Astrocyte (in vitro differentiated cells and primary cell): ENCODE measurements around the gene OOSP3. TPM values are rescaled to one million over a fixed set of nuclear protein-coding genes. Genes with fewer than 3 reads are reported as not detected.
"Not testable (repeated sequence)": the region's sequence is repeated elsewhere in the genome, so short reads cannot be mapped to it uniquely, and the experiment has no call there.

Experiments
- DNase-seq: peaks from one replicate; pipeline ENCODE4 v3.0.0-alpha.2; 2010; ENCODE audit warnings: low read depth
- FAIRE-seq: peaks from 2 replicates; lab custom pipeline; 2011; peaks lifted over from hg19 to GRCh38; lab: Jason Lieb, UNC
- H2AFZ ChIP-seq: 2 replicates; pipeline ENCODE4 v1.6.0; 2012; ENCODE audit warnings: low read depth, low read length, inconsistent platforms
- H3K27ac ChIP-seq: 2 replicates; pipeline ENCODE4 v1.5.1; 2011; ENCODE audit warnings: low read depth, low read length, inconsistent platforms
- H3K27me3 ChIP-seq: 2 replicates; pipeline ENCODE4 v1.6.0; 2011; ENCODE audit warnings: low read length, inconsistent platforms; ENCODE audit not compliant: insufficient read depth
- H3K36me3 ChIP-seq: 2 replicates; pipeline ENCODE4 v1.5.1; 2011; ENCODE audit warnings: low read length, inconsistent platforms; ENCODE audit not compliant: insufficient read depth
- H3K4me1 ChIP-seq: 2 replicates; pipeline ENCODE4 v1.5.1; 2011; ENCODE audit warnings: low read length, inconsistent platforms; ENCODE audit not compliant: insufficient read depth
- H3K4me2 ChIP-seq: 2 replicates; pipeline ENCODE4 v1.6.0; 2012; ENCODE audit warnings: low read length, inconsistent platforms
- H3K4me3 ChIP-seq: 2 replicates; pipeline ENCODE4 v1.5.1; 2011; ENCODE audit warnings: low read depth, mild to moderate bottlenecking, low read length, inconsistent platforms; ENCODE audit not compliant: insufficient read depth
- H3K79me2 ChIP-seq: 2 replicates; pipeline ENCODE4 v1.6.0; 2012; ENCODE audit warnings: mild to moderate bottlenecking, low read length, inconsistent platforms; ENCODE audit not compliant: insufficient read depth
- H3K9ac ChIP-seq: 2 replicates; pipeline ENCODE4 v1.6.0; 2012; ENCODE audit warnings: mild to moderate bottlenecking, low read length, inconsistent platforms
- H3K9me3 ChIP-seq: 2 replicates; pipeline ENCODE4 v1.5.1; 2012; ENCODE audit warnings: low read depth, mild to moderate bottlenecking, low read length, inconsistent platforms; ENCODE audit not compliant: insufficient read depth
- H4K20me1 ChIP-seq: 2 replicates; pipeline ENCODE4 v1.6.0; 2012; ENCODE audit warnings: low read length, inconsistent platforms; ENCODE audit not compliant: insufficient read depth
- H3K27ac Mint-ChIP-seq: one replicate; pipeline ENCODE4 v1.8.0; 2021; ENCODE audit warnings: mild to moderate bottlenecking, mixed read lengths; ENCODE audit not compliant: unreplicated experiment
- H3K27me3 Mint-ChIP-seq: one replicate; pipeline ENCODE4 v1.8.0; 2021; ENCODE audit warnings: low read depth, mixed read lengths; ENCODE audit not compliant: unreplicated experiment
- H3K36me3 Mint-ChIP-seq: one replicate; pipeline ENCODE4 v1.8.0; 2021; ENCODE audit warnings: low read depth, mixed read lengths; ENCODE audit not compliant: unreplicated experiment
- H3K4me1 Mint-ChIP-seq: one replicate; pipeline ENCODE4 v1.8.0; 2021; ENCODE audit warnings: low read depth, mixed read lengths; ENCODE audit not compliant: unreplicated experiment
- H3K4me3 Mint-ChIP-seq: one replicate; pipeline ENCODE4 v1.8.0; 2021; ENCODE audit warnings: mild to moderate bottlenecking, moderate library complexity, mixed read lengths; ENCODE audit not compliant: unreplicated experiment
- H3K9me3 Mint-ChIP-seq: one replicate; pipeline ENCODE4 v1.8.0; 2021; ENCODE audit warnings: mild to moderate bottlenecking, mixed read lengths; ENCODE audit not compliant: unreplicated experiment
- CTCF ChIP-seq: IDR thresholded peaks from 2 replicates; pipeline ENCODE4 v1.5.1; 2011; ENCODE audit warnings: low read depth, mild to moderate bottlenecking, inconsistent platforms, low read length, moderate library complexity; ENCODE audit not compliant: insufficient read depth
- EZH2 ChIP-seq: IDR thresholded peaks from 2 replicates; pipeline ENCODE4 v1.6.1; 2012; ENCODE audit warnings: mild to moderate bottlenecking, low read length, inconsistent platforms; ENCODE audit not compliant: insufficient read depth
- total RNA-seq: library from RNA; stranded (reverse); gene quantifications from 2 replicates; pipeline ENCODE4 v1.2.1, GENCODE V29; 2021

Gene OOSP3
- total RNA-seq, 1 donor from 2014 or later, result not detected

- no peak within 1 kb of the TSS for H3K4me3 ChIP-seq
- H3K4me3 Mint-ChIP-seq, result no peak within 1 kb of the TSS
Observed at GRCh38 chr11:59845399-59845798, 33.2 kb upstream of the OOSP3 start, which contains the start of gene CBLIF. CBLIF (minus strand) TSS chr11:59845499; CDS start chr11:59845453, 46 bp downstream.

GRCh38 chr11:59846556-59846955, 32.0 kb upstream of the OOSP3 start:
- H3K4me2 ChIP-seq, result no peak overlapping the region
- TF ChIP-seq EZH2 (no peak), CTCF (no peak)
- no peaks in the 10 kb centered on the region for H4K20me1 ChIP-seq
- H3K9me3 Mint-ChIP-seq, result peaks cover 8% of the 10 kb centered on the region
- no peaks in the 10 kb centered on the region for H3K79me2 ChIP-seq
- no peak overlapping the region for H3K27ac ChIP-seq
- H3K4me1 Mint-ChIP-seq, result no peaks in the 10 kb centered on the region
- no peak overlapping the region for H3K4me3 ChIP-seq
- no peaks in the 10 kb centered on the region for H3K27me3 ChIP-seq
- H3K9me3 ChIP-seq, result no peaks in the 10 kb centered on the region
- no peak overlapping the region for H2AFZ ChIP-seq
- H3K9ac ChIP-seq, result no peak overlapping the region
- H3K36me3 Mint-ChIP-seq, result peaks cover 3% of the 10 kb centered on the region
- no peak for DNase-seq
- no peak overlapping the region for H3K27ac Mint-ChIP-seq
- no peaks in the 10 kb centered on the region for H3K36me3 ChIP-seq
- H3K4me3 Mint-ChIP-seq, result no peak overlapping the region
- FAIRE-seq, result no peak
- H3K27me3 Mint-ChIP-seq, result no peaks in the 10 kb centered on the region
- H3K4me1 ChIP-seq, result no peaks in the 10 kb centered on the region

More at GRCh38 chr11:59845399-59845798, 33.2 kb upstream of the OOSP3 start, which contains the start of gene CBLIF:
- FAIRE-seq (no peak), DNase-seq (no peak)
- H4K20me1 ChIP-seq, result no peaks in the 10 kb centered on the region
- H3K4me2 ChIP-seq, result no peak within 1 kb of the TSS
- no peaks in the 10 kb centered on the region for H3K4me1 ChIP-seq
- TF ChIP-seq EZH2 (no peak), CTCF (no peak)
- H3K27me3 ChIP-seq, result no peaks in the 10 kb centered on the region
- H3K27ac ChIP-seq, result no peak within 1 kb of the TSS
- no peak within 1 kb of the TSS for H3K9ac ChIP-seq
- peaks cover 3% of the 10 kb centered on the region for H3K36me3 Mint-ChIP-seq
- H3K79me2 ChIP-seq, result no peaks in the 10 kb centered on the region
- H2AFZ ChIP-seq, result no peak within 1 kb of the TSS
- no peaks in the 10 kb centered on the region for H3K9me3 ChIP-seq
- no peaks in the 10 kb centered on the region for H3K27me3 Mint-ChIP-seq
- peaks cover 8% of the 10 kb centered on the region for H3K9me3 Mint-ChIP-seq
- no peak within 1 kb of the TSS for H3K27ac Mint-ChIP-seq
- H3K4me1 Mint-ChIP-seq, result no peaks in the 10 kb centered on the region
- no peaks in the 10 kb centered on the region for H3K36me3 ChIP-seq

GRCh38 chr11:59847626-59848025, 31.0 kb upstream of the OOSP3 start:
- Histone ChIP-seq H3K4me2 (no peak overlapping the region), H3K79me2 (no peaks in the 10 kb centered on the region), H3K4me1 (no peaks in the 10 kb centered on the region), H3K9ac (no peak overlapping the region), H3K36me3 (no peaks in the 10 kb centered on the region), H3K4me3 (no peak overlapping the region), H2AFZ (no peak overlapping the region), H3K27me3 (no peaks in the 10 kb centered on the region), H3K27ac (no peak overlapping the region), H3K9me3 (no peaks in the 10 kb centered on the region), H4K20me1 (no peaks in the 10 kb centered on the region)
- no peaks in the 10 kb centered on the region for H3K27me3 Mint-ChIP-seq
- H3K27ac Mint-ChIP-seq, result no peak overlapping the region
- FAIRE-seq, result no peak
- H3K4me1 Mint-ChIP-seq, result no peaks in the 10 kb centered on the region
- H3K36me3 Mint-ChIP-seq, result peaks cover 3% of the 10 kb centered on the region
- peaks cover 3% of the 10 kb centered on the region for H3K9me3 Mint-ChIP-seq
- H3K4me3 Mint-ChIP-seq, result no peak overlapping the region
- DNase-seq, result no peak
- TF ChIP-seq EZH2 (no peak), CTCF (no peak)

GRCh38 chr11:59848439-59848838, 30.1 kb upstream of the OOSP3 start:
- H4K20me1 ChIP-seq, FAIRE-seq, H3K27ac Mint-ChIP-seq, H3K79me2 ChIP-seq, DNase-seq, H3K27ac ChIP-seq, H3K27me3 ChIP-seq, H3K36me3 ChIP-seq, H3K4me1 Mint-ChIP-seq, H3K4me2 ChIP-seq, H3K27me3 Mint-ChIP-seq, H3K4me3 ChIP-seq, H2AFZ ChIP-seq, H3K9ac ChIP-seq, H3K36me3 Mint-ChIP-seq, H3K4me1 ChIP-seq, H3K9me3 Mint-ChIP-seq, H3K4me3 Mint-ChIP-seq, H3K9me3 ChIP-seq: not testable (repeated sequence)
